Astrocyte (in vitro differentiated cells and primary cell): ENCODE results near the gene IL4R. TPM values are rescaled to one million over a fixed set of nuclear protein-coding genes. Genes with fewer than 3 reads are reported as not detected.

ENCODE experiments used
- DNase-seq: peaks from one replicate; pipeline ENCODE4 v3.0.0-alpha.2; 2010; ENCODE audit warnings: low read depth
- FAIRE-seq: peaks from 2 replicates; lab custom pipeline; 2011; peaks lifted over from hg19 to GRCh38; lab: Jason Lieb, UNC
- H2AFZ ChIP-seq: 2 replicates; pipeline ENCODE4 v1.6.0; 2012; ENCODE audit warnings: low read depth, low read length, inconsistent platforms
- H3K27ac ChIP-seq: 2 replicates; pipeline ENCODE4 v1.5.1; 2011; ENCODE audit warnings: low read depth, low read length, inconsistent platforms
- H3K27me3 ChIP-seq: 2 replicates; pipeline ENCODE4 v1.6.0; 2011; ENCODE audit warnings: low read length, inconsistent platforms; ENCODE audit not compliant: insufficient read depth
- H3K36me3 ChIP-seq: 2 replicates; pipeline ENCODE4 v1.5.1; 2011; ENCODE audit warnings: low read length, inconsistent platforms; ENCODE audit not compliant: insufficient read depth
- H3K4me1 ChIP-seq: 2 replicates; pipeline ENCODE4 v1.5.1; 2011; ENCODE audit warnings: low read length, inconsistent platforms; ENCODE audit not compliant: insufficient read depth
- H3K4me2 ChIP-seq: 2 replicates; pipeline ENCODE4 v1.6.0; 2012; ENCODE audit warnings: low read length, inconsistent platforms
- H3K4me3 ChIP-seq: 2 replicates; pipeline ENCODE4 v1.5.1; 2011; ENCODE audit warnings: low read depth, mild to moderate bottlenecking, low read length, inconsistent platforms; ENCODE audit not compliant: insufficient read depth
- H3K79me2 ChIP-seq: 2 replicates; pipeline ENCODE4 v1.6.0; 2012; ENCODE audit warnings: mild to moderate bottlenecking, low read length, inconsistent platforms; ENCODE audit not compliant: insufficient read depth
- H3K9ac ChIP-seq: 2 replicates; pipeline ENCODE4 v1.6.0; 2012; ENCODE audit warnings: mild to moderate bottlenecking, low read length, inconsistent platforms
- H3K9me3 ChIP-seq: 2 replicates; pipeline ENCODE4 v1.5.1; 2012; ENCODE audit warnings: low read depth, mild to moderate bottlenecking, low read length, inconsistent platforms; ENCODE audit not compliant: insufficient read depth
- H4K20me1 ChIP-seq: 2 replicates; pipeline ENCODE4 v1.6.0; 2012; ENCODE audit warnings: low read length, inconsistent platforms; ENCODE audit not compliant: insufficient read depth
- H3K27ac Mint-ChIP-seq: one replicate; pipeline ENCODE4 v1.8.0; 2021; ENCODE audit warnings: mild to moderate bottlenecking, mixed read lengths; ENCODE audit not compliant: unreplicated experiment
- H3K27me3 Mint-ChIP-seq: one replicate; pipeline ENCODE4 v1.8.0; 2021; ENCODE audit warnings: low read depth, mixed read lengths; ENCODE audit not compliant: unreplicated experiment
- H3K36me3 Mint-ChIP-seq: one replicate; pipeline ENCODE4 v1.8.0; 2021; ENCODE audit warnings: low read depth, mixed read lengths; ENCODE audit not compliant: unreplicated experiment
- H3K4me1 Mint-ChIP-seq: one replicate; pipeline ENCODE4 v1.8.0; 2021; ENCODE audit warnings: low read depth, mixed read lengths; ENCODE audit not compliant: unreplicated experiment
- H3K4me3 Mint-ChIP-seq: one replicate; pipeline ENCODE4 v1.8.0; 2021; ENCODE audit warnings: mild to moderate bottlenecking, moderate library complexity, mixed read lengths; ENCODE audit not compliant: unreplicated experiment
- H3K9me3 Mint-ChIP-seq: one replicate; pipeline ENCODE4 v1.8.0; 2021; ENCODE audit warnings: mild to moderate bottlenecking, mixed read lengths; ENCODE audit not compliant: unreplicated experiment
- EZH2 ChIP-seq: IDR thresholded peaks from 2 replicates; pipeline ENCODE4 v1.6.1; 2012; ENCODE audit warnings: mild to moderate bottlenecking, low read length, inconsistent platforms; ENCODE audit not compliant: insufficient read depth
- total RNA-seq: library from RNA; stranded (reverse); gene quantifications from 2 replicates; pipeline ENCODE4 v1.2.1, GENCODE V29; 2021
- TF ChIP-seq, protein P1 (sequence below): IDR thresholded peaks from 2 replicates; pipeline ENCODE4 v1.5.1; 2011; ENCODE audit warnings: low read depth, mild to moderate bottlenecking, inconsistent platforms, low read length, moderate library complexity; ENCODE audit not compliant: insufficient read depth

Gene IL4R
- total RNA-seq, 1 donor from 2014 or later, result 17.5 TPM

DNA sequence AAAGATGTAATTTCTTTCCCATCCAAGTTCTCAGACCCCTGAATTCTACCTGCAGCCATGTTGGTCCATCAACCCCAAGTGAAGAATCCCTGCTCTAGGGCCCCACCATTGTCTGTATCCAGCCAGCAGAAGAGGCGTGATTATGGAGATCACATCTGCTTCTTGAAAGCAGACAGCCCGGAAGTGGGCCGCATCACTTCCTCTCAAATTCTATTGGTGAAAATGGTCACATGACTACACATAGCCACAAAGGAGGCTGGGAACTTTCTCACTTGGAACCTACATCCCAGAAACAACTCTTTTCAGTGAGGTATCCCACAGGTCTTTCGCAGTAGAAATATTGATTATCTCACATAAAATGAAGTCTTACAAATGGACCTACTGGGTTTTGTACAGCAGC is 40.1 kb downstream of the IL4R start:
- TF ChIP-seq, protein P1, sequence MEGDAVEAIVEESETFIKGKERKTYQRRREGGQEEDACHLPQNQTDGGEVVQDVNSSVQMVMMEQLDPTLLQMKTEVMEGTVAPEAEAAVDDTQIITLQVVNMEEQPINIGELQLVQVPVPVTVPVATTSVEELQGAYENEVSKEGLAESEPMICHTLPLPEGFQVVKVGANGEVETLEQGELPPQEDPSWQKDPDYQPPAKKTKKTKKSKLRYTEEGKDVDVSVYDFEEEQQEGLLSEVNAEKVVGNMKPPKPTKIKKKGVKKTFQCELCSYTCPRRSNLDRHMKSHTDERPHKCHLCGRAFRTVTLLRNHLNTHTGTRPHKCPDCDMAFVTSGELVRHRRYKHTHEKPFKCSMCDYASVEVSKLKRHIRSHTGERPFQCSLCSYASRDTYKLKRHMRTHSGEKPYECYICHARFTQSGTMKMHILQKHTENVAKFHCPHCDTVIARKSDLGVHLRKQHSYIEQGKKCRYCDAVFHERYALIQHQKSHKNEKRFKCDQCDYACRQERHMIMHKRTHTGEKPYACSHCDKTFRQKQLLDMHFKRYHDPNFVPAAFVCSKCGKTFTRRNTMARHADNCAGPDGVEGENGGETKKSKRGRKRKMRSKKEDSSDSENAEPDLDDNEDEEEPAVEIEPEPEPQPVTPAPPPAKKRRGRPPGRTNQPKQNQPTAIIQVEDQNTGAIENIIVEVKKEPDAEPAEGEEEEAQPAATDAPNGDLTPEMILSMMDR, result no peak
- TF ChIP-seq EZH2, result no peak
- peaks cover 25% of the 10 kb centered on the region for H3K36me3 ChIP-seq
- Mint-ChIP-seq H3K4me1 (no peaks in the 10 kb centered on the region), H3K27me3 (no peaks in the 10 kb centered on the region), H3K36me3 (peaks cover 43% of the 10 kb centered on the region), H3K9me3 (peaks cover 3% of the 10 kb centered on the region), H3K27ac (no peak overlapping the region), H3K4me3 (no peak overlapping the region)
- H2AFZ ChIP-seq, result no peak overlapping the region
- DNase-seq (no peak), FAIRE-seq (no peak)
- no peak overlapping the region for H3K4me3 ChIP-seq
- no peaks in the 10 kb centered on the region for H3K27me3 ChIP-seq
- H3K27ac ChIP-seq, result no peak overlapping the region
- no peaks in the 10 kb centered on the region for H3K79me2 ChIP-seq
- no peaks in the 10 kb centered on the region for H3K9me3 ChIP-seq
- H3K4me1 ChIP-seq, result no peaks in the 10 kb centered on the region
- no peak overlapping the region for H3K4me2 ChIP-seq
- H3K9ac ChIP-seq, result no peak overlapping the region
- H4K20me1 ChIP-seq, result no peaks in the 10 kb centered on the region

DNA sequence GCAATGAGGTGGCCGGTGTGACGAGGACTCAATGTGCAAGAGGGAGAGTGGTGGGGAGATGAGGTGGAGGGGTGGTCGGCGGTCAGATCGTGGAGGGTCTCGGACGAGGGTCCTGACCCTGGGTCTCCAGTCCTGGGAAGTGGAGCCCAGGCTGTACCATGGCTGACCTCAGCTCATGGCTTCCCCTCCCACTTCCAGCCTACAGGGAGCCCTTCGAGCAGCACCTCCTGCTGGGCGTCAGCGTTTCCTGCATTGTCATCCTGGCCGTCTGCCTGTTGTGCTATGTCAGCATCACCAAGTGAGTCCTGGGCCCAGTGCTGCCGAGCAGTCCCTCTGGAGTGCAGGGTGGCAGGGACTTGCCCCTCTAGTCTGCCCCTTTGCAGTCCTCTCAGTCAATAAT is 41.8 kb downstream of the IL4R start:
- H3K27ac Mint-ChIP-seq, result no peak overlapping the region
- peaks cover 29% of the 10 kb centered on the region for H3K36me3 ChIP-seq
- H3K9me3 ChIP-seq, result no peaks in the 10 kb centered on the region
- no peak for FAIRE-seq
- no peaks in the 10 kb centered on the region for H3K4me1 ChIP-seq
- H2AFZ ChIP-seq, result no peak overlapping the region
- H3K27me3 Mint-ChIP-seq, result no peaks in the 10 kb centered on the region
- H3K4me3 ChIP-seq, result no peak overlapping the region
- DNase-seq, result no peak
- no peaks in the 10 kb centered on the region for H4K20me1 ChIP-seq
- H3K79me2 ChIP-seq, result no peaks in the 10 kb centered on the region
- no peak overlapping the region for H3K4me2 ChIP-seq
- peaks cover 44% of the 10 kb centered on the region for H3K36me3 Mint-ChIP-seq
- H3K27me3 ChIP-seq, result no peaks in the 10 kb centered on the region
- H3K4me3 Mint-ChIP-seq, result no peak overlapping the region
- H3K9me3 Mint-ChIP-seq, result peaks cover 8% of the 10 kb centered on the region
- H3K4me1 Mint-ChIP-seq, result no peaks in the 10 kb centered on the region
- TF ChIP-seq, protein P1, result peak; percentile 7
- no peak for TF ChIP-seq EZH2
- H3K9ac ChIP-seq, result no peak overlapping the region
- no peak overlapping the region for H3K27ac ChIP-seq

DNA sequence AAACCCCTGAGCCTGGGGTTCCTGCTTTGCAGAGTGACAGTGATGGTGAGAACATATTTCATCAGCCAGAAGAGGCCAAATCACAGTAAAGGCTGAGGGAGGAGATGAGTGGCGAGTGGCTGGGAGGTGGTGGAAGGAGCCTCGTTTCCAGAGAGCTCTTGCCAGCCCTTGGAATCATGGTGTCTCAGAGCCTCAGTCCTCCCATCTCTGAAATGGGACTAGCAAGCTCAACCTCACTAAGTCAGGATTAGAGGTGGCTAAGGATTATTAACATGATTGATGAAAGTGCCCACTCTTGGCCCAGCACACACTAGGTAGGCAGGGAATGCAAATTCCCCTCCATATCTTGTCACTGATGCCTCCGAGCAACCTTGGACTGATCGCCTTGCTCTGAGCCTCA is 43.0 kb downstream of the IL4R start:
- no peak overlapping the region for H2AFZ ChIP-seq
- no peak overlapping the region for H3K4me2 ChIP-seq
- H3K9ac ChIP-seq, result no peak overlapping the region
- H3K4me1 ChIP-seq, result no peaks in the 10 kb centered on the region
- H3K36me3 Mint-ChIP-seq, result peaks cover 41% of the 10 kb centered on the region
- FAIRE-seq (no peak), DNase-seq (no peak)
- no peaks in the 10 kb centered on the region for H3K9me3 ChIP-seq
- H3K4me1 Mint-ChIP-seq, result no peaks in the 10 kb centered on the region
- TF ChIP-seq EZH2, result no peak
- H3K36me3 ChIP-seq, result peaks cover 29% of the 10 kb centered on the region
- H3K27me3 ChIP-seq, result no peaks in the 10 kb centered on the region
- no peak overlapping the region for H3K4me3 Mint-ChIP-seq
- H3K4me3 ChIP-seq, result no peak overlapping the region
- H3K9me3 Mint-ChIP-seq, result peaks cover 7% of the 10 kb centered on the region
- no peaks in the 10 kb centered on the region for H3K27me3 Mint-ChIP-seq
- H3K27ac ChIP-seq, result no peak overlapping the region
- H3K27ac Mint-ChIP-seq, result no peak overlapping the region
- no peaks in the 10 kb centered on the region for H4K20me1 ChIP-seq
- H3K79me2 ChIP-seq, result no peaks in the 10 kb centered on the region
